Fibroblast of the conjunctiva (primary cell): ENCODE data around the gene TTC7B.
"Not testable (repeated sequence)": the region's sequence is repeated elsewhere in the genome, so short reads cannot be mapped to it uniquely, and the experiment has no call there.

Source experiments
- DNase-seq: peaks from one replicate; pipeline ENCODE4 v3.0.0-alpha.2; 2010; ENCODE audit warnings: low read depth

The TTC7B gene

GRCh38 chr14:90830931-90831701 lies 14.9 kb upstream of the TTC7B start:
- DNase-seq = no peak

GRCh38 chr14:90829677-90830076 lies 13.4 kb upstream of the TTC7B start:
- DNase-seq = no peak

GRCh38 chr14:90828642-90829487 lies 12.6 kb upstream of the TTC7B start:
- DNase-seq = no peak

GRCh38 chr14:90827919-90828610 lies 11.8 kb upstream of the TTC7B start:
- peak; percentile 52 for DNase-seq

GRCh38 chr14:90823542-90823941 lies 7.3 kb upstream of the TTC7B start:
- DNase-seq = not testable (repeated sequence)

GRCh38 chr14:90820958-90821357 lies 4.7 kb upstream of the TTC7B start:
- no peak for DNase-seq

- no peak for DNase-seq
Observed at GRCh38 chr14:90819734-90820393, 3.6 kb upstream of the TTC7B start.

- no peak for DNase-seq
Observed at GRCh38 chr14:90818715-90819114, 2.5 kb upstream of the TTC7B start.

GRCh38 chr14:90816681-90817436 lies 629 bp upstream of the TTC7B start:
- no peak for DNase-seq

- no peak for DNase-seq
Observed at GRCh38 chr14:90815572-90815821, 733 bp downstream of the TTC7B start.

GRCh38 chr14:90814806-90815571 lies 1.2 kb downstream of the TTC7B start:
- DNase-seq = no peak

- no peak for DNase-seq
Observed at GRCh38 chr14:90813442-90813841, 2.8 kb downstream of the TTC7B start.

- no peak for DNase-seq
Observed at GRCh38 chr14:90812109-90812508, 4.1 kb downstream of the TTC7B start.

- no peak for DNase-seq
Observed at GRCh38 chr14:90811641-90812040, 4.6 kb downstream of the TTC7B start.

- no peak for DNase-seq
Observed at GRCh38 chr14:90810806-90811205, 5.4 kb downstream of the TTC7B start.

- DNase-seq = no peak
Observed at GRCh38 chr14:90809530-90810312, 6.5 kb downstream of the TTC7B start.

- DNase-seq = no peak
Observed at GRCh38 chr14:90808759-90809529, 7.3 kb downstream of the TTC7B start.

- no peak for DNase-seq
Observed at GRCh38 chr14:90807060-90807459, 9.2 kb downstream of the TTC7B start.
